ENCODE results near the gene DDX17. TPM values are rescaled to one million over a fixed set of nuclear protein-coding genes. Genes with fewer than 3 reads are reported as not detected.

Gene DDX17
- total RNA-seq, 2 experiments from 2014 or later, result 319 to 341 TPM

DNA sequence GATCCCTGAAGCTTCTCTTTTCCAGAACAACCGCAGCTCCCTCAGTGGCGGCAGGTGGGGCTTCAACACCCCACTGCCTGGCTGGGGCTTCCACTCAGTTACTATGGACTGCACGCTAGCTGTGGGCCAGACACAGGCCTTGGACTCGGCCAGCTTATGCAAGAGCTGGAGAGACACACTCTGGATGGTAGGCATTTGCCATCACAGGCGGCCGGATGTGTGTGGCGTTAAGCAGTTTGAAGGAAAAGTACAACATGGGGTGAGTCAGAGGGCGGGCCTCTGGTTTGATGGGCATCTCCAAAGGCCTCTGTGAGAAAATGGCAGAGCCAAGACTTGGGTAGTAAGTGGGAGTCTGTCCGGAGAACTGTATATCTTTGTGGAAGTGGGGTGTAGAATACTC lies 68.7 kb downstream of the DDX17 start:
- intact Hi-C loops (cut with micrococcal nuclease), result no loop called here
- no peak overlapping the region for H3K4me3 Mint-ChIP-seq
- no peaks in the 10 kb centered on the region for H3K9me3 Mint-ChIP-seq
- H3K27ac Mint-ChIP-seq, result no peak overlapping the region
- H3K4me1 Mint-ChIP-seq (ENCODE audit: low read depth), result no peaks in the 10 kb centered on the region
- CTCF ChIA-PET, result interaction anchor here (0.6 kb wide), 1 partner anchor 249 kb away, joined by 5 read pairs; no protein-coding TSS in a partner anchor
- no peaks in the 10 kb centered on the region for H3K27me3 Mint-ChIP-seq (ENCODE audit: low read depth)
- H3K36me3 Mint-ChIP-seq (ENCODE audit: low read depth), result no peaks in the 10 kb centered on the region
- no peak for DNase-seq

DNA sequence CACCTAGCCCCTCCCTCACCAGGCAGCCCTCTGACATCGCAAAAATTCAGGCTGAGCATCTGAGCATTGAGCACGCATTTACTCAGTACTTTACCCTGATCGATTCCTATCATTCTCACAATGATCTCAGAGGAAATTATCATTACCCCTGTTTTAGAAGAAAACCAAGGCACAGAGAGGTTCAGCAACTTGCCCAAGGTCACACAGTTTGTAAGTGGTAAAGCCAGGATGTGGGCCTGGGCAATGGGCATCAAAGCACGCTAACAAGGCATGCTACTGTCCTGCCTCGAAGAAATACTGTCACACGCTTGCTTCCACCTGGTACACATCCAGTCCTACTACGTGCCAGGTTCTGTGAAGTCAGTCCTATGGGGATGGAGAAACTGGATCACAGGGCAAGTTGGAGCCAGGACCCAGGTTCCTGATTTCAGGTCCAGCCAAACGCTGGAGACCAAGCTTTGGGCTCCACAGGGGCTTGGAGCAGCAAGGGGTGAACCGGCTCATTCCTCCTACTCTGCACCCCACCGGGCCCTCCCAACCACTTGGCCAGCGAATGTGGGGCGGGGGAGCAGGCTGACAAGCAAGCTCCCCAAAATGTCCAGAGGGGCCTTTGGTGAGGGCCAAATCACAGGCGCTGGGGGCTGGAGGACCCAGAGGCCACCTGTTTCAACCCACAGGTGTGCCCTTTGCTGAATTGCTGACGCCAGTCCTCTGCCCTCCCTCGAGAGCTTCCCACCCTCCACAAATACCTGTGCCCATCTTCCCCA lies 69.3 kb downstream of the DDX17 start:
- no peaks in the 10 kb centered on the region for H3K36me3 Mint-ChIP-seq (ENCODE audit: low read depth)
- H3K27me3 Mint-ChIP-seq (ENCODE audit: low read depth), result no peaks in the 10 kb centered on the region
- intact Hi-C loops (cut with micrococcal nuclease), result no loop called here
- no peak overlapping the region for H3K4me3 Mint-ChIP-seq
- H3K27ac Mint-ChIP-seq, result no peak overlapping the region
- H3K9me3 Mint-ChIP-seq, result no peaks in the 10 kb centered on the region
- no peak for DNase-seq
- CTCF ChIA-PET, result interaction anchor here (0.6 to 0.9 kb wide), 2 partner anchors 10 to 248 kb away, joined by 3 to 5 read pairs; no protein-coding TSS in a partner anchor
- H3K4me1 Mint-ChIP-seq (ENCODE audit: low read depth), result no peaks in the 10 kb centered on the region

DNA sequence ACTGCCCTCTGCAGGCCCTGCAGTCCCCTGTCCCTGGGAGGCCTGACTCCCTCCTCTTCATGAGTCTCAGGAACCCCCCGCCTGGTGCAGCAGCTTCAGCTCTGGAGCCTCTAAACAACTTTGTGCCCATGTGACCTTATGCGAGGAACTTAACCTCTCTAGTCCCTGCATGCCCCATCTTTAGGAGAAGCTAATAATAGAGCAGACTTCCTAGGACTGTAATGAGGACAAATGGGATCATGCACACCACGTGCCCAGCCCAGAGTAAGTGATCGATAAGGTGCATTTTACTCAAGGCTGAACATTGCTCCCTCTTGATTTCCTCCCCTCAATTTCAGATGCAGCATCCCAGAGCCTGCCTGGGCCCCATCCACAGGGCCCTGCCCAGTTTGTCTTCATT lies 70.1 kb downstream of the DDX17 start:
- intact Hi-C loops (cut with micrococcal nuclease), result no loop called here
- Mint-ChIP-seq H3K4me1 (ENCODE audit: low read depth) (no peaks in the 10 kb centered on the region), H3K36me3 (ENCODE audit: low read depth) (no peaks in the 10 kb centered on the region), H3K4me3 (no peak overlapping the region), H3K9me3 (no peaks in the 10 kb centered on the region), H3K27me3 (ENCODE audit: low read depth) (no peaks in the 10 kb centered on the region), H3K27ac (no peak overlapping the region)
- no peak for DNase-seq
- CTCF ChIA-PET, result interaction anchor here (0.9 to 1.1 kb wide), 2 partner anchors 9 to 76 kb away, joined by 3 read pairs; no protein-coding TSS in a partner anchor

DNA sequence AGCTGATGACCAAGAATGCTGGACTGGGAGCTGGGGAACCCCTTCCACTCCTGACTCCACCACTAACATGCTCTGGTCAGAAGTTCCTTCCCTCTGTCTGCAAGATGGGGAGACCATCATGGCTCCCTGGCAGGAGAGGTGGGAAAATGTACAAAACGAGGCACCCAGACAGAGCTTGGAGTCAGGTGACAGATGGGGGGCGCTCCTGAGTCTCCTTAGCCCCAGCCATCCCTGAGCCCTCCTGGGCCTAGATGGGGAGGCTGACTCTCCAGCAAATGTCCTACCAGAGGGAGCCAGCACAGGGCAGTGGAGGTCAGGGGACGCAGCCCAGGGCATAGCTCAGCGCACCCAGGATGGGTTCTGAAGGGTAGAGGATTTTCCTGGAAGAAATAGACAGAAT lies 71.1 kb downstream of the DDX17 start:
- Mint-ChIP-seq H3K36me3 (ENCODE audit: low read depth) (no peaks in the 10 kb centered on the region), H3K4me3 (no peak overlapping the region), H3K27ac (no peak overlapping the region), H3K9me3 (no peaks in the 10 kb centered on the region), H3K4me1 (ENCODE audit: low read depth) (no peaks in the 10 kb centered on the region), H3K27me3 (ENCODE audit: low read depth) (no peaks in the 10 kb centered on the region)
- intact Hi-C loops (cut with micrococcal nuclease), result no loop called here
- DNase-seq, result no peak
- CTCF ChIA-PET, result interaction anchor here (0.5 to 1.1 kb wide), 3 partner anchors 77 to 639 kb away, joined by 3 to 6 read pairs (median 3); partner anchors contain the start of gene PLA2G6

DNA sequence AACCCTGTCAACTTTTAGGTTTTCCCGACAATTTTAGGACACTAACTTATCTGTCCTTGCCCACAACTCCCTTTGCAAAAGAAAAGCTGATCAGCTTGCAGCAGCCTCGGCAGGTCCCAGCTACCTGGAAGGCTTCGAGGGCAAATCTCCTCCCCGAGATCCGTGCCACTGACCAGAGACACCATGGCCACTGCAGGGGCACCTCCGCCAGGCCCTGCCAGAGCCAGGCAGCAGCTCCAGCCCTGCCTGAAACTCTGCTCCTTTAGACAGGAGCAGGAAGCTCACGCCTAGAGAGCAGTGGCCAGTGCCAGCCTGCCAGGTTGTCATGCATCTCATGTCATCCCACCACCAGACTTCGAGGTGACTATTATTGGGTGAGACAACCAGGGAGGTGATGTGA lies 72.2 kb downstream of the DDX17 start:
- CTCF ChIA-PET, result no interaction called here
- no peaks in the 10 kb centered on the region for H3K9me3 Mint-ChIP-seq
- no peaks in the 10 kb centered on the region for H3K4me1 Mint-ChIP-seq (ENCODE audit: low read depth)
- no peak overlapping the region for H3K27ac Mint-ChIP-seq
- DNase-seq, result no peak
- no peak overlapping the region for H3K4me3 Mint-ChIP-seq
- H3K36me3 Mint-ChIP-seq (ENCODE audit: low read depth), result no peaks in the 10 kb centered on the region
- intact Hi-C loops (cut with micrococcal nuclease), result no loop called here
- no peaks in the 10 kb centered on the region for H3K27me3 Mint-ChIP-seq (ENCODE audit: low read depth)

Other genes starting within 250 kb of the DDX17 start
- gene TMEM184B, start 233.3 kb downstream of the DDX17 start, total RNA-seq, result 10 to 100 TPM; 15.0 to 15.3 TPM
- gene CSNK1E, start 188.9 kb downstream of the DDX17 start, total RNA-seq, result 100 to 1,000 TPM; 105 to 108 TPM
- gene KCNJ4, start 51.1 kb downstream of the DDX17 start, total RNA-seq, result not detected
- gene KDELR3, start 38.2 kb downstream of the DDX17 start, total RNA-seq, result under 1 TPM; 0.57 to 0.77 TPM
- gene DMC1, start 63.9 kb upstream of the DDX17 start, total RNA-seq, result 10 to 100 TPM; 13.0 to 16.3 TPM
- under 1 TPM; 0.35 to 0.36 TPM for gene FAM227A, start 150.1 kb upstream of the DDX17 start, total RNA-seq
- 1 to 10 TPM; 8.8 to 9.4 TPM for gene CBY1, start 150.3 kb upstream of the DDX17 start, total RNA-seq
- gene TOMM22, start 175.6 kb upstream of the DDX17 start, total RNA-seq, result 100 to 1,000 TPM; 151 to 154 TPM
- gene JOSD1, start 194.6 kb upstream of the DDX17 start, total RNA-seq, result 10 to 100 TPM; 48.9 to 54.3 TPM
- 100 to 1,000 TPM in 1 of 2 experiments, 10 to 100 TPM in 1; 98.9 to 107 TPM for gene GTPBP1, start 199.6 kb upstream of the DDX17 start, total RNA-seq
- gene SUN2, start 249.7 kb upstream of the DDX17 start, total RNA-seq, result 100 to 1,000 TPM; 120 to 121 TPM